Measurements from ENCODE around the gene PPIH. TPM values are rescaled to one million over a fixed set of nuclear protein-coding genes. Genes with fewer than 3 reads are reported as not detected.
"Not testable (repeated sequence)": the region's sequence is repeated elsewhere in the genome, so short reads cannot be mapped to it uniquely, and the experiment has no call there.

PPIH gene
- total and polyA plus RNA-seq, 2 experiments from 2014 or later = 22.7 to 37.1 TPM

DNA sequence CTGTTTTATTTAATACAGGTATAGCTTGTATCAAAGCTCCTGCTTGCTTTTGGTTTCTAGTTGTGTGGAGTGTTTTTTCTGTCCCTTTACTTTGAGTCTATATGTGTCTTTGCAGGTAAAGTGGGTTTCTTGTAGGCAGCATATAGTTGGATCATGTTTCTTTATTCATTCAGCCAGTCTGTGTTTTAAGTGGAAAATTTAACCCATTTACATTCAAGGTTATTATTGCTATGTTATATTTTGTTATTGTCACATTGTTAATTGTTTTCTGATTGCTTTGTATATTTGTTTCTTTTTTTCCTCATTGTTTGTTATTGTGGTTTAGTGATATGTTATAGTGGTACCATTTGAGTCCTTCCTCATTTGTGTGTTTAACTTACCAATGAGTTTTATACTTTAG lies 55.1 kb downstream of the PPIH start:
- in situ Hi-C loops (cut with MboI) = no loop called here
- no peak overlapping the region for H3K4me3 ChIP-seq
- no peaks in the 10 kb centered on the region for H3K9me3 ChIP-seq (ENCODE audit: low read depth)
- H3K27me3 ChIP-seq (replicated peaks; ENCODE audit: insufficient read depth) = no peaks in the 10 kb centered on the region
- H3K4me2 ChIP-seq (ENCODE audit: unreplicated experiment) = no peak overlapping the region
- DNase-seq = no peak
- no peaks in the 10 kb centered on the region for H4K20me1 ChIP-seq (ENCODE audit: insufficient read depth)
- H3K36me3 ChIP-seq (ENCODE audit: low read depth) = peaks cover 16% of the 10 kb centered on the region; the same call in 1 of the 2 replicates
- no peak overlapping the region for H2AFZ ChIP-seq
- H3K9me2 ChIP-seq (ENCODE audit: insufficient read depth) = no peaks in the 10 kb centered on the region
- no peaks in the 10 kb centered on the region; the same call in 1 of the 2 replicates for H3F3A ChIP-seq (ENCODE audit: insufficient read depth)
- no peak overlapping the region for H3K27ac ChIP-seq
- TF ChIP-seq EZH2 (IDR thresholded peaks at IDR 0.05; ENCODE audit: insufficient read depth, poor library complexity, severe bottlenecking) = no peak
- no peak for TF ChIP-seq EZH2phosphoT487 (IDR thresholded peaks at IDR 0.05; ENCODE audit: insufficient read depth, low read depth)
- no peak overlapping the region for H3K9ac ChIP-seq
- H3K79me2 ChIP-seq (ENCODE audit: insufficient read depth) = peaks cover 68% of the 10 kb centered on the region
- H3K4me1 ChIP-seq (ENCODE audit: insufficient read depth) = no peaks in the 10 kb centered on the region

DNA sequence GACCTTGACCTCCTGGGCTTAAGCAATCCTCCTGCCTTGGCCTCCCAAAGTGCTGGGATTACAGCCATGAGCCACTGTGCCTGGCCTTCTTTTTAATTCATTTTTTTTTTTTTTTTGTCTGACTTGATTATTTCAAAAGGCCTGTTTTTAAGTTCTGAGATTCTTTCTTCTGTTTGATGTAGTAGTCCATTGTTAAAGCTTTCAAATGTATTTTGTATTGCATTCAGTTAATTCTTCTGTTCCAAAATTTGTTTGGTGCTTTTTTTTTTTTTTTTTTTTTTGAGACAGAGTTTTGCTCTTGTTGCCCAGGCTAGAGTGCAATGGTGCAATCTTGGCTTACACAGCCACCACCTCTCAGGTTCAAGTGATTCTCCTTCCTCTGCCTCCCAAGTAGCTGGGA lies 56.2 kb downstream of the PPIH start:
- H3K4me1 ChIP-seq (ENCODE audit: insufficient read depth); H3K4me3 ChIP-seq; H3K27ac ChIP-seq; DNase-seq; H2AFZ ChIP-seq; H3K9me2 ChIP-seq (ENCODE audit: insufficient read depth); H4K20me1 ChIP-seq (ENCODE audit: insufficient read depth); H3F3A ChIP-seq (ENCODE audit: insufficient read depth); in situ Hi-C loops (cut with MboI); H3K9me3 ChIP-seq (ENCODE audit: low read depth); H3K4me2 ChIP-seq (ENCODE audit: unreplicated experiment); H3K9ac ChIP-seq; H3K27me3 ChIP-seq (replicated peaks; ENCODE audit: insufficient read depth): not testable (repeated sequence)
- H3K79me2 ChIP-seq (ENCODE audit: insufficient read depth) = peaks cover 59% of the 10 kb centered on the region
- peaks cover 15% of the 10 kb centered on the region; the same call in 1 of the 2 replicates for H3K36me3 ChIP-seq (ENCODE audit: low read depth)

DNA sequence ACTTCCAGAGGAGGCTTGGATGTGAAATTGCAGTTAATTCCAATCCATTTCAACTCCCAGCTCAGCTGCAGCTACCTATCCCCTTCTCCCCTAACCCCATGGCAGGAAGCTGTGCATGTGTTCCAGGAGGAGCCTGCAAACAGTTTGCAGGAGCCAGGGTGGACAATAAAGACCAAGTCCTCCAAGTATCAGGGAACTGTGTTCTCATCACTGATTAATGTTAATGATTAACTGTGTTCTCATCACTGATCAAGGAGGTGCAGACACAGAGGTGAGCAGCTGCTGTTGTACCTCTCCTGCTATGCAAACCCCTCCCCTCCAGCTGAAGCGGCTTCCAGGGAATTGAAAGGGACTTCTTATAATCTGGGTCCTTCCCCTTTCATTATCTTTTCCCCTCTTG lies 62.6 kb downstream of the PPIH start:
- H3K9me2 ChIP-seq (ENCODE audit: insufficient read depth) = no peaks in the 10 kb centered on the region
- H3K79me2 ChIP-seq (ENCODE audit: insufficient read depth) = no peaks in the 10 kb centered on the region; the same call in 1 of the 2 replicates
- no peaks in the 10 kb centered on the region; the same call in 1 of the 2 replicates for H3F3A ChIP-seq (ENCODE audit: insufficient read depth)
- no peak for DNase-seq
- 92% methylated on average over 1 of the region's 1 CpG for WGBS, 2 experiments (ENCODE audit: low coverage in 1 of 2, low lambda C conversion rate in 2 of 2, missing lambda C conversion rate in 2 of 2)
- TF ChIP-seq EZH2 (IDR thresholded peaks at IDR 0.05; ENCODE audit: insufficient read depth, poor library complexity, severe bottlenecking) (no peak), EZH2phosphoT487 (IDR thresholded peaks at IDR 0.05; ENCODE audit: insufficient read depth, low read depth) (no peak)
- no peaks in the 10 kb centered on the region for H3K36me3 ChIP-seq (ENCODE audit: low read depth)
- H3K9ac ChIP-seq = no peak overlapping the region
- no peaks in the 10 kb centered on the region for H3K4me1 ChIP-seq (ENCODE audit: insufficient read depth)
- no peak overlapping the region for H3K4me2 ChIP-seq (ENCODE audit: unreplicated experiment)
- no peaks in the 10 kb centered on the region for H3K27me3 ChIP-seq (replicated peaks; ENCODE audit: insufficient read depth)
- in situ Hi-C loops (cut with MboI) = no loop called here
- no peak overlapping the region for H3K4me3 ChIP-seq
- no peak overlapping the region for H3K27ac ChIP-seq
- no peaks in the 10 kb centered on the region for H3K9me3 ChIP-seq (ENCODE audit: low read depth)
- H4K20me1 ChIP-seq (ENCODE audit: insufficient read depth) = no peaks in the 10 kb centered on the region
- no peak overlapping the region for H2AFZ ChIP-seq

DNA sequence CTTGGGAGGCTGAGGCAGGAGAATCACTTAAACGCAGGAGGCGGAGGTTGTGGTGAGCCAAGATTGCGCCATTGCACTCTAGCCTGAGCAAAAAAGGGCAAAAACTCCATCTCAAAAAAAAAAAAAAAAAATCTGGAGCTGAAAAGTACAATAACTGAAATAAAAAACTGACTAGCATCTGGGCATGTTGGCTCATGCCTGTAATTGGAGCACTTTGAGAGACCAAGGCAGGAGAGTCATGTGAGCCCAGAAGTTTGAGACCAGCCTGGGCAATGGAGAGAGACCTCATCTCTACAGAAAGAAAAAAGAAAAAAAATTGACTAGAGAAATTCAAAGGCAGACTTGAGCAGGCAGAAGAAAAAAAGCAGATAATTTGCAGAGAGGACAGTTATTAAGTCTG lies 63.7 kb downstream of the PPIH start:
- H3K27ac ChIP-seq = no peak overlapping the region
- no peaks in the 10 kb centered on the region for H3K79me2 ChIP-seq (ENCODE audit: insufficient read depth)
- no peaks in the 10 kb centered on the region for H3K9me2 ChIP-seq (ENCODE audit: insufficient read depth)
- H3K9ac ChIP-seq = no peak overlapping the region
- no peak for TF ChIP-seq EZH2 (IDR thresholded peaks at IDR 0.05; ENCODE audit: insufficient read depth, poor library complexity, severe bottlenecking)
- TF ChIP-seq EZH2phosphoT487 (IDR thresholded peaks at IDR 0.05; ENCODE audit: insufficient read depth, low read depth) = no peak
- H3K4me2 ChIP-seq (ENCODE audit: unreplicated experiment) = no peak overlapping the region
- in situ Hi-C loops (cut with MboI) = no loop called here
- H3K4me3 ChIP-seq = no peak overlapping the region
- no peaks in the 10 kb centered on the region for H3K9me3 ChIP-seq (ENCODE audit: low read depth)
- no peaks in the 10 kb centered on the region for H3K4me1 ChIP-seq (ENCODE audit: insufficient read depth)
- H3K27me3 ChIP-seq (replicated peaks; ENCODE audit: insufficient read depth) = no peaks in the 10 kb centered on the region
- no peaks in the 10 kb centered on the region for H3K36me3 ChIP-seq (ENCODE audit: low read depth)
- 97 to 100% methylated on average over 3 of the region's 3 CpGs for WGBS, 2 experiments (ENCODE audit: low coverage in 1 of 2, low lambda C conversion rate in 2 of 2, missing lambda C conversion rate in 2 of 2)
- DNase-seq = no peak
- no peaks in the 10 kb centered on the region; the same call in 1 of the 2 replicates for H3F3A ChIP-seq (ENCODE audit: insufficient read depth)
- no peaks in the 10 kb centered on the region for H4K20me1 ChIP-seq (ENCODE audit: insufficient read depth)
- no peak overlapping the region for H2AFZ ChIP-seq

GRCh38 chr1:42722403-42722802 lies 64.2 kb downstream of the PPIH start:
- H4K20me1 ChIP-seq (ENCODE audit: insufficient read depth); H3K9ac ChIP-seq; H3F3A ChIP-seq (ENCODE audit: insufficient read depth); H3K9me3 ChIP-seq (ENCODE audit: low read depth); H3K9me2 ChIP-seq (ENCODE audit: insufficient read depth); H3K4me1 ChIP-seq (ENCODE audit: insufficient read depth); H2AFZ ChIP-seq; in situ Hi-C loops (cut with MboI); H3K36me3 ChIP-seq (ENCODE audit: low read depth); H3K27ac ChIP-seq; DNase-seq; H3K4me3 ChIP-seq; H3K27me3 ChIP-seq (replicated peaks; ENCODE audit: insufficient read depth); H3K79me2 ChIP-seq (ENCODE audit: insufficient read depth); H3K4me2 ChIP-seq (ENCODE audit: unreplicated experiment): not testable (repeated sequence)
- WGBS, 2 experiments (ENCODE audit: low coverage in 1 of 2, low lambda C conversion rate in 2 of 2, missing lambda C conversion rate in 2 of 2) = 100% methylated on average over 1 to 2 of the region's 2 CpGs
